ENCODE data around the gene HNRNPL.
"Not testable (repeated sequence)": the region's sequence is repeated elsewhere in the genome, so short reads cannot be mapped to it uniquely, and the experiment has no call there.

The HNRNPL gene

GRCh38 chr19:38808741-38809140, 41.0 kb downstream of the HNRNPL start:
- Histone ChIP-seq H3K79me2 (ENCODE audit: insufficient read depth, low read length) (no peaks in the 10 kb centered on the region), H3K9ac (ENCODE audit: low read depth, low read length, poor library complexity, severe bottlenecking) (no peak overlapping the region), H3K9me3 (ENCODE audit: insufficient read depth, low read depth, low read length) (no peaks in the 10 kb centered on the region), H4K20me1 (ENCODE audit: insufficient read depth, low read length, poor library complexity, severe bottlenecking) (no peaks in the 10 kb centered on the region), H3K9me2 (replicated peaks; ENCODE audit: low read depth, low read length) (no peaks in the 10 kb centered on the region), H3F3A (ENCODE audit: low read depth) (no peaks in the 10 kb centered on the region), H3K4me2 (ENCODE audit: low read depth, low read length, poor library complexity, severe bottlenecking) (no peak overlapping the region), H3K36me3 (ENCODE audit: insufficient read depth, low read length) (no peaks in the 10 kb centered on the region), H3K27me3 (ENCODE audit: insufficient read depth, low read length, poor library complexity, severe bottlenecking) (no peaks in the 10 kb centered on the region), H2AFZ (ENCODE audit: low read length) (no peak overlapping the region), H3K4me1 (ENCODE audit: insufficient read depth, low read length, poor library complexity, severe bottlenecking) (no peaks in the 10 kb centered on the region), H3K4me3 (ENCODE audit: low read length, poor library complexity, severe bottlenecking) (no peak overlapping the region)
- TF ChIP-seq EZH2phosphoT487 (IDR thresholded peaks at IDR 0.05; ENCODE audit: borderline replicate concordance) (no peak), CTCF (conservative IDR thresholded peaks at IDR 0.05; ENCODE audit: low read length) (no peak)

- H3F3A ChIP-seq (ENCODE audit: low read depth); H3K4me2 ChIP-seq (ENCODE audit: low read depth, low read length, poor library complexity, severe bottlenecking); H3K4me1 ChIP-seq (ENCODE audit: insufficient read depth, low read length, poor library complexity, severe bottlenecking); H3K4me3 ChIP-seq (ENCODE audit: low read length, poor library complexity, severe bottlenecking); H4K20me1 ChIP-seq (ENCODE audit: insufficient read depth, low read length, poor library complexity, severe bottlenecking); H2AFZ ChIP-seq (ENCODE audit: low read length); H3K79me2 ChIP-seq (ENCODE audit: insufficient read depth, low read length); H3K9me3 ChIP-seq (ENCODE audit: insufficient read depth, low read depth, low read length); H3K36me3 ChIP-seq (ENCODE audit: insufficient read depth, low read length); H3K9me2 ChIP-seq (replicated peaks; ENCODE audit: low read depth, low read length); H3K27me3 ChIP-seq (ENCODE audit: insufficient read depth, low read length, poor library complexity, severe bottlenecking); H3K9ac ChIP-seq (ENCODE audit: low read depth, low read length, poor library complexity, severe bottlenecking): not testable (repeated sequence)
These were observed 42.2 kb downstream of the HNRNPL start for GRCh38 chr19:38807374-38808098.

GRCh38 chr19:38806371-38806770, 43.4 kb downstream of the HNRNPL start:
- H3K4me3 ChIP-seq (ENCODE audit: low read length, poor library complexity, severe bottlenecking), result no peak overlapping the region
- no peaks in the 10 kb centered on the region for H3K27me3 ChIP-seq (ENCODE audit: insufficient read depth, low read length, poor library complexity, severe bottlenecking)
- no peak overlapping the region for H2AFZ ChIP-seq (ENCODE audit: low read length)
- no peaks in the 10 kb centered on the region for H3K79me2 ChIP-seq (ENCODE audit: insufficient read depth, low read length)
- H4K20me1 ChIP-seq (ENCODE audit: insufficient read depth, low read length, poor library complexity, severe bottlenecking), result no peaks in the 10 kb centered on the region
- H3K9me3 ChIP-seq (ENCODE audit: insufficient read depth, low read depth, low read length), result no peaks in the 10 kb centered on the region
- no peak overlapping the region for H3K4me2 ChIP-seq (ENCODE audit: low read depth, low read length, poor library complexity, severe bottlenecking)
- no peaks in the 10 kb centered on the region for H3K36me3 ChIP-seq (ENCODE audit: insufficient read depth, low read length)
- no peak overlapping the region for H3K9ac ChIP-seq (ENCODE audit: low read depth, low read length, poor library complexity, severe bottlenecking)
- no peaks in the 10 kb centered on the region for H3K9me2 ChIP-seq (replicated peaks; ENCODE audit: low read depth, low read length)
- no peaks in the 10 kb centered on the region for H3F3A ChIP-seq (ENCODE audit: low read depth)
- H3K4me1 ChIP-seq (ENCODE audit: insufficient read depth, low read length, poor library complexity, severe bottlenecking), result no peaks in the 10 kb centered on the region
- TF ChIP-seq CTCF (conservative IDR thresholded peaks at IDR 0.05; ENCODE audit: low read length) (no peak), EZH2phosphoT487 (IDR thresholded peaks at IDR 0.05; ENCODE audit: borderline replicate concordance) (no peak)

- no peaks in the 10 kb centered on the region for H3F3A ChIP-seq (ENCODE audit: low read depth)
- H3K4me3 ChIP-seq (ENCODE audit: low read length, poor library complexity, severe bottlenecking), result no peak overlapping the region
- no peaks in the 10 kb centered on the region for H3K9me3 ChIP-seq (ENCODE audit: insufficient read depth, low read depth, low read length)
- no peak overlapping the region for H2AFZ ChIP-seq (ENCODE audit: low read length)
- H3K9me2 ChIP-seq (replicated peaks; ENCODE audit: low read depth, low read length), result no peaks in the 10 kb centered on the region
- no peaks in the 10 kb centered on the region for H3K36me3 ChIP-seq (ENCODE audit: insufficient read depth, low read length)
- TF ChIP-seq EZH2phosphoT487 (IDR thresholded peaks at IDR 0.05; ENCODE audit: borderline replicate concordance) (no peak), CTCF (conservative IDR thresholded peaks at IDR 0.05; ENCODE audit: low read length) (no peak)
- no peak overlapping the region for H3K4me2 ChIP-seq (ENCODE audit: low read depth, low read length, poor library complexity, severe bottlenecking)
- H3K4me1 ChIP-seq (ENCODE audit: insufficient read depth, low read length, poor library complexity, severe bottlenecking), result no peaks in the 10 kb centered on the region
- H3K9ac ChIP-seq (ENCODE audit: low read depth, low read length, poor library complexity, severe bottlenecking), result no peak overlapping the region
- H3K27me3 ChIP-seq (ENCODE audit: insufficient read depth, low read length, poor library complexity, severe bottlenecking), result no peaks in the 10 kb centered on the region
- H3K79me2 ChIP-seq (ENCODE audit: insufficient read depth, low read length), result no peaks in the 10 kb centered on the region
- H4K20me1 ChIP-seq (ENCODE audit: insufficient read depth, low read length, poor library complexity, severe bottlenecking), result no peaks in the 10 kb centered on the region
These were observed 44.6 kb downstream of the HNRNPL start for GRCh38 chr19:38805180-38805579.

Data from Loucy (cell line).